SK-N-SH (cell line): ENCODE results near the gene MROH7. TPM values are rescaled to one million over a fixed set of nuclear protein-coding genes. Genes with fewer than 3 reads are reported as not detected.

Experiments
- CTCF ChIA-PET: fragments of 300-600, 350-600 bp; formaldehyde crosslinking; extraction: SDS; loops from one replicate; lab custom pipeline; 2021; lab: Yijun Ruan, JAX
- POLR2A ChIA-PET: fragments of 350-600 bp; sonication (Branson Sonifier 250); formaldehyde crosslinking; extraction: SDS; loops from one replicate; lab custom pipeline; 2020; ENCODE audit warnings: antibody characterized with exemption, inconsistent platforms; lab: Yijun Ruan, JAX
- DNase-seq: peaks from one replicate; pipeline ENCODE4 v3.0.0; 2012
- H2AFZ ChIP-seq: fragments of 200-600 bp; sonication (generic); 2 replicates; pipeline ENCODE4 v1.8.1; 2016; ENCODE audit warnings: antibody characterized with exemption, mild to moderate bottlenecking, low read depth
- H3F3A ChIP-seq: fragments of 200-600 bp; sonication (generic); replicated peaks from 2 replicates; pipeline ENCODE3; 2016; ENCODE audit warnings: antibody characterized with exemption, mild to moderate bottlenecking; ENCODE audit not compliant: insufficient read depth
- H3K27ac ChIP-seq, 2 experiments: fragments of 200-500 bp in 1 of 2; fragments of 200-600 bp in 1 of 2; sonication (Bioruptor generic) in 1 of 2; sonication (generic), shearing (Covaris generic) in 1 of 2; 2 replicates each; pipeline versions ENCODE4 v1.5.1 to v1.6.1; 2014 to 2016; ENCODE audit warnings: low read depth in 2 of 2, inconsistent platforms in 1 of 2, low read length in 1 of 2, mild to moderate bottlenecking in 1 of 2, mixed read lengths in 1 of 2
- H3K27me3 ChIP-seq: fragments of 200-600 bp; sonication (generic), shearing (Covaris generic); 2 replicates; pipeline ENCODE4 v1.6.1; 2016; ENCODE audit warnings: mixed run types; ENCODE audit not compliant: insufficient read depth
- H3K36me3 ChIP-seq, 2 experiments: fragments of 200-500 bp in 1 of 2; fragments of 200-600 bp in 1 of 2; sonication (Bioruptor generic) in 1 of 2; sonication (generic) in 1 of 2; replicated peaks in 1 of 2; 2 replicates each; pipeline versions ENCODE3 to v1.5.1; 2014 to 2016; ENCODE audit warnings: low read length in 1 of 2, mild to moderate bottlenecking in 1 of 2; ENCODE audit not compliant: insufficient read depth in 2 of 2, control insufficient read depth in 1 of 2
- H3K4me1 ChIP-seq, 2 experiments: fragments of 200-500 bp in 1 of 2; fragments of 200-600 bp in 1 of 2; sonication (Bioruptor generic) in 1 of 2; sonication (generic), shearing (Covaris generic) in 1 of 2; 2 replicates each; pipeline versions ENCODE4 v1.5.1 to v1.6.1; 2014 to 2016; ENCODE audit warnings: low read depth in 1 of 2, low read length in 1 of 2, mixed run types in 1 of 2; ENCODE audit not compliant: insufficient read depth in 2 of 2, control insufficient read depth in 1 of 2
- H3K4me2 ChIP-seq: fragments of 200-600 bp; sonication (generic), shearing (Covaris generic); 2 replicates; pipeline ENCODE4 v1.6.1; 2017; ENCODE audit warnings: mixed run types
- H3K4me3 ChIP-seq, 2 experiments: fragments of 200-500 bp in 1 of 2; fragments of 200-600 bp in 1 of 2; sonication (Bioruptor generic) in 1 of 2; sonication (generic), shearing (Covaris generic) in 1 of 2; 2 replicates each; pipeline versions ENCODE4 v1.5.1 to v1.8.1; 2014 to 2016; ENCODE audit warnings: low read depth in 2 of 2, inconsistent platforms in 1 of 2, low read length in 1 of 2, mild to moderate bottlenecking in 1 of 2, mixed read lengths in 1 of 2, moderate library complexity in 1 of 2
- H3K79me2 ChIP-seq: fragments of 200-600 bp; sonication (generic); 2 replicates; pipeline ENCODE4 v1.8.1; 2017; ENCODE audit warnings: mild to moderate bottlenecking; ENCODE audit not compliant: insufficient read depth
- H3K9ac ChIP-seq: fragments of 200-600 bp; sonication (generic); 2 replicates; pipeline ENCODE4 v1.6.1; 2017; ENCODE audit warnings: mixed run types
- H3K9me2 ChIP-seq: fragments of 200-600 bp; sonication (generic); 2 replicates; pipeline ENCODE4 v1.6.1; 2017; ENCODE audit warnings: mixed run types
- H3K9me3 ChIP-seq: fragments of 200-600 bp; sonication (generic); 2 replicates; pipeline ENCODE4 v1.6.1; 2017; ENCODE audit warnings: mixed run types, mild to moderate bottlenecking, moderate library complexity
- H4K20me1 ChIP-seq: fragments of 200-600 bp; sonication (generic); 2 replicates; pipeline ENCODE4 v1.6.1; 2017; ENCODE audit warnings: mild to moderate bottlenecking, mixed run types; ENCODE audit not compliant: insufficient read depth
- CHD2 ChIP-seq: fragments of 150-350 bp; IDR thresholded peaks from 2 replicates; pipeline ENCODE4 v1.6.1; 2018; ENCODE audit warnings: low read length; ENCODE audit not compliant: partially characterized antibody
- CTCF ChIP-seq: fragments of 200-600 bp; sonication (generic); IDR thresholded peaks from 2 replicates; pipeline ENCODE4 v1.6.1; 2017; ENCODE audit warnings: antibody characterized with exemption, mild to moderate bottlenecking, moderate library complexity
- ELF1 ChIP-seq: IDR thresholded peaks from 2 replicates; pipeline ENCODE4 v1.4.0; 2012
- EZH2phosphoT487 ChIP-seq: fragments of 200-600 bp; sonication (generic); IDR thresholded peaks from 2 replicates; pipeline ENCODE4 v1.6.1; 2017; ENCODE audit warnings: low read depth, mixed run types, mild to moderate bottlenecking, antibody characterized with exemption, moderate library complexity, borderline replicate concordance
- FOSL2 ChIP-seq: IDR thresholded peaks from 2 replicates; pipeline ENCODE4 v1.4.0; 2012; ENCODE audit warnings: low read depth, mild to moderate bottlenecking, moderate library complexity, borderline replicate concordance
- FOXJ3 ChIP-seq: sonication (generic); formaldehyde crosslinking; IDR thresholded peaks from 2 replicates; pipeline ENCODE4 v1.5.1; 2020; ENCODE audit warnings: mild to moderate bottlenecking, missing genetic modification reagents
- GABPA ChIP-seq: IDR thresholded peaks from 2 replicates; pipeline ENCODE4 v1.4.0; 2012; ENCODE audit warnings: low read depth, mild to moderate bottlenecking
- GATA2 ChIP-seq: sonication (generic); formaldehyde crosslinking; IDR thresholded peaks from 2 replicates; pipeline ENCODE4 v1.5.0; 2020; ENCODE audit warnings: mild to moderate bottlenecking, missing genetic modification reagents
- MXI1 ChIP-seq: IDR thresholded peaks from 2 replicates; pipeline ENCODE4 v1.6.1; 2012; ENCODE audit warnings: mild to moderate bottlenecking, low read depth, low read length, improper control_type of control experiment
- NFIC ChIP-seq: IDR thresholded peaks from 2 replicates; pipeline ENCODE4 v1.4.0; 2012; ENCODE audit warnings: borderline replicate concordance
- PBX3 ChIP-seq: IDR thresholded peaks from 2 replicates; pipeline ENCODE4; 2012
- POLR2AphosphoS5 ChIP-seq: IDR thresholded peaks from 2 replicates; pipeline ENCODE4 v1.6.1; 2012; ENCODE audit warnings: low read depth, low read length
- RFX5 ChIP-seq: IDR thresholded peaks from 2 replicates; pipeline ENCODE4 v1.6.1; 2012; ENCODE audit warnings: mild to moderate bottlenecking, improper control_type of control experiment, low read length
- RXRA ChIP-seq: IDR thresholded peaks from 2 replicates; pipeline ENCODE4 v1.4.0; 2012; ENCODE audit warnings: low read depth, mild to moderate bottlenecking, borderline replicate concordance
- SIN3A ChIP-seq: IDR thresholded peaks from 2 replicates; pipeline ENCODE4 v1.6.1; 2012; ENCODE audit warnings: low read depth, mild to moderate bottlenecking, low read length, moderate library complexity, borderline replicate concordance
- SMC3 ChIP-seq: IDR thresholded peaks from 2 replicates; pipeline ENCODE4 v1.6.1; 2012; ENCODE audit warnings: low read depth, low read length, improper control_type of control experiment
- TCF12 ChIP-seq: IDR thresholded peaks from 2 replicates; pipeline ENCODE4 v1.4.0; 2012
- TEAD4 ChIP-seq: IDR thresholded peaks from 2 replicates; pipeline ENCODE4 v1.4.0; 2012; ENCODE audit warnings: mild to moderate bottlenecking, borderline replicate concordance; ENCODE audit not compliant: insufficient read depth
- USF1 ChIP-seq: IDR thresholded peaks from 2 replicates; pipeline ENCODE4 v1.4.0; 2012; ENCODE audit warnings: low read depth, borderline replicate concordance
- ZBTB33 ChIP-seq: IDR thresholded peaks from 2 replicates; pipeline ENCODE4 v1.4.0; 2012; ENCODE audit warnings: low read depth, borderline replicate concordance
- WGBS: methylation state at CpG from one replicate; pipeline ENCODE4 v1.1.6; 2017; ENCODE audit warnings: low lambda C conversion rate; 5-methylcytosine and 5-hydroxymethylcytosine counted together
- polyA plus RNA-seq, 3 experiments: library from polyadenylated mRNA; depleted of rRNA; stranded (reverse); fragments of >200 nt; gene quantifications; 2 replicates each; pipeline ENCODE4 v1.2.3, GENCODE V29; 2012

The MROH7 gene
- polyA plus RNA-seq, 1 of the 3 experiments (the other 2 are of a cell fraction) = 0.51 TPM

GRCh38 chr1:54754486-54755285 lies 113.1 kb downstream of the MROH7 start:
- no peak overlapping the region for H3K9ac ChIP-seq
- peaks cover 4 to 27% of the 10 kb centered on the region in 2 experiments for H3K36me3 ChIP-seq
- TF ChIP-seq SIN3A (no peak), MXI1 (no peak), FOSL2 (no peak), RFX5 (no peak), USF1 (no peak), FOXJ3 (CRISPR knock-in tag) (no peak), POLR2AphosphoS5 (no peak), RXRA (no peak), SMC3 (no peak), ELF1 (no peak), CTCF (no peak), PBX3 (no peak), TCF12 (no peak), CHD2 (no peak), ZBTB33 (no peak), TEAD4 (no peak), GATA2 (CRISPR knock-in tag) (no peak), GABPA (no peak), EZH2phosphoT487 (no peak), NFIC (no peak)
- TF ChIP-seq, all 33 proteins: peak for 0
- CTCF ChIA-PET = no interaction called here
- Histone ChIP-seq H3F3A (no peaks in the 10 kb centered on the region), H3K4me3 (no peak overlapping the region), H3K9me3 (no peaks in the 10 kb centered on the region), H4K20me1 (no peaks in the 10 kb centered on the region), H2AFZ (no peak overlapping the region), H3K4me1 (peaks cover 0 to 2% of the 10 kb centered on the region in 2 experiments; a peak in 1 of 4 replicates), H3K27me3 (no peaks in the 10 kb centered on the region), H3K9me2 (no peaks in the 10 kb centered on the region), H3K27ac (no peak overlapping the region), H3K4me2 (no peak overlapping the region), H3K79me2 (no peaks in the 10 kb centered on the region)
- POLR2A ChIA-PET = interaction anchor here (1.4 kb wide), 1 partner anchor 22 kb away, joined by 3 read pairs; no protein-coding TSS in a partner anchor
- DNase-seq = no peak
- 93% methylated on average over 15 of the region's 25 CpGs for WGBS
